T-helper 1 cell treated with Interleukin-12 subunit alpha and Interleukin-12 subunit beta and Interleukin-4 antibody, amounts not matched to agents 30 μg/mL and 1 μg/mL, for 36 hours (primary cell): Measurements from ENCODE around the gene UBR4.

Source experiments
- H3K27ac Mint-ChIP-seq: one replicate; pipeline ENCODE4 v1.8.0; 2021; ENCODE audit warnings: mild to moderate bottlenecking, mixed read lengths
- H3K27me3 Mint-ChIP-seq: one replicate; pipeline ENCODE4 v1.8.0; 2021; ENCODE audit warnings: low read depth, mixed read lengths
- H3K36me3 Mint-ChIP-seq: one replicate; pipeline ENCODE4 v1.8.0; 2021; ENCODE audit warnings: low read depth, mixed read lengths
- H3K4me1 Mint-ChIP-seq: one replicate; pipeline ENCODE4 v1.8.0; 2021; ENCODE audit warnings: low read depth, mixed read lengths
- H3K4me3 Mint-ChIP-seq: one replicate; pipeline ENCODE4 v1.8.0; 2021; ENCODE audit warnings: mild to moderate bottlenecking, moderate library complexity, mixed read lengths
- H3K9me3 Mint-ChIP-seq: one replicate; pipeline ENCODE4 v1.8.0; 2021; ENCODE audit warnings: mixed read lengths

Gene UBR4

DNA sequence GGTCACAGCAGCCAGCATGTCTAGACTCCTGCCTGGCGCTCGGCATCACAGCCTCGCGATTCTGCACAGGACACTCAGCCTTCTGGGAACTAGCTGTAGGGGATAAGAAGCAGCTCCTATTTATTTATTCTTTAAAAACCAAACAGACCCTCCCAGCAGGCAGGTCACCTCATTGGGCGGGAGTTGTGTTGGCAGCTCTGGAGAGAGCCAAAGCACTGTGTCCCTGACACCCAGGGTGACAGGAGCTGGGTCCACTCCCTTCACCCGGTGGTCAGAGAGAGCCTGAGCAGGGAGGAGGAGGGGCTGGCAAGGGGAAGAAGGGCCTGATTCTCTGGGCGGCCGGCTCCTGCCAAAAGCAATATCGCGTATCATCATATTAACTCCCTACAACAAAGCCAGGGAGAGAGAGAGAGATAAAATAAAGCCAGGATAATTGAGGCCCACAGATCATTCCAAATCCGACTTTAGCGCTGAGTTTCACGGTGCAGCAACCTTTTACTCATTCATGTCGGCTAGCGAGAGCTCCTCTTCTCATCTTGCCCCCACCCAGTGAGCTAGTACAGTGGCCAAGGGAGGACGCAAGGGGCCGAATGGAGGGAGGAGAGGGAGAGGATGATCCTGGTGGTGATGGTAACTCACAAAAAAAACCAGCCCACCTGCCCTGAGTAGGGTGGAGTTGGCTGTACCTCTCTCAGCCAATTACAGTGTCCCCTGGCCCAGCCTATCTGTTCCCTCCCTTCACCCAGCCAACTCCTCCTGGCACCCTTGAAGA, 173.8 kb downstream of the UBR4 start:
- H3K36me3 Mint-ChIP-seq: no peaks in the 10 kb centered on the region
- H3K9me3 Mint-ChIP-seq: no peaks in the 10 kb centered on the region
- no peak overlapping the region for H3K27ac Mint-ChIP-seq
- H3K4me1 Mint-ChIP-seq: no peaks in the 10 kb centered on the region
- peaks cover 39% of the 10 kb centered on the region for H3K27me3 Mint-ChIP-seq
- H3K4me3 Mint-ChIP-seq: no peak overlapping the region

- H3K27me3 Mint-ChIP-seq: peaks cover 37% of the 10 kb centered on the region
- H3K4me1 Mint-ChIP-seq: no peaks in the 10 kb centered on the region
- no peaks in the 10 kb centered on the region for H3K36me3 Mint-ChIP-seq
- H3K27ac Mint-ChIP-seq: no peak overlapping the region
- H3K9me3 Mint-ChIP-seq: no peaks in the 10 kb centered on the region
- H3K4me3 Mint-ChIP-seq: no peak overlapping the region
Observed at GRCh38 chr1:19035377-19036040, 174.6 kb downstream of the UBR4 start.

DNA sequence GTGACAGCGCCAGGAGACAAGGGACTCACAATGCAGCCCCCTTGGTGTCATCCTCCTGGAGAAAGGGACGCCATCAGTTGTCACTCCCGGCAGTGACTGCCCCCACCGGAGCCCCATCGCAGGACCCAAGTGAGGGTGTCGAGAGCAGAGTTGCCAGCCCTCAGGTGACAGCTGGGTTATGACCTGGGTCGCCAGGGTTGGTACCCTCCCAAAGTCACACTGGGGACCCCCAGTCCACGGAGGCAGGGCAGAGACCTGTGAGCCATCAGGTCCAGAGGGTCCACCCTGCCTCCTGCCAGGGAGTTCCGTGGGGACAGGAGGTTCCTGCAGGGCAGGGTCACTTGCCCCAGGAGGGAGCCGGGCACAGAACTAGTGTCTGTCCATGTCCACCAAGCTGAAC, 175.3 kb downstream of the UBR4 start:
- H3K4me3 Mint-ChIP-seq: no peak overlapping the region
- H3K27ac Mint-ChIP-seq: no peak overlapping the region
- H3K27me3 Mint-ChIP-seq: peaks cover 40% of the 10 kb centered on the region
- H3K4me1 Mint-ChIP-seq: no peaks in the 10 kb centered on the region
- no peaks in the 10 kb centered on the region for H3K36me3 Mint-ChIP-seq
- no peaks in the 10 kb centered on the region for H3K9me3 Mint-ChIP-seq

- no peak overlapping the region for H3K4me3 Mint-ChIP-seq
- no peak overlapping the region for H3K27ac Mint-ChIP-seq
- peaks cover 37% of the 10 kb centered on the region for H3K27me3 Mint-ChIP-seq
- H3K9me3 Mint-ChIP-seq: no peaks in the 10 kb centered on the region
- H3K36me3 Mint-ChIP-seq: no peaks in the 10 kb centered on the region
- no peaks in the 10 kb centered on the region for H3K4me1 Mint-ChIP-seq
Observed at GRCh38 chr1:19033926-19034680, 176.0 kb downstream of the UBR4 start.

DNA sequence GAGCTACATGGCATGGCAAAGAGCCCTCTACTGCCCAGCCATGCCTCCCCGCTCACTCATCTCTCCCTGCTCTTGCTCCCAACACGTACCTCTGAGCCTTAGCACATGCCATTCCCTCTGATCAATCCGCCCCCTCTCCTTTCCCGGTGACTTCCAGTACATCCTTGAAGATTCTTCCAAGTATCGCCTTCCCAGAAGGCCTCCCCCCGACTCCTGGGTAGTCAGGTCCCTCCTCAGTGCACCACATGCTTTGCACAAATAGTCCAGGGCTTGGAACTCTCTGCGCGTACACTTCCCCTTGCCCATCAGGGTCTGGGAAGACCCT, 176.6 kb downstream of the UBR4 start:
- Mint-ChIP-seq H3K4me3 (no peak overlapping the region), H3K9me3 (no peaks in the 10 kb centered on the region), H3K27me3 (peaks cover 31% of the 10 kb centered on the region), H3K4me1 (no peaks in the 10 kb centered on the region), H3K27ac (no peak overlapping the region), H3K36me3 (no peaks in the 10 kb centered on the region)

GRCh38 chr1:19032701-19033514, 177.2 kb downstream of the UBR4 start:
- Mint-ChIP-seq H3K4me3 (no peak overlapping the region), H3K36me3 (no peaks in the 10 kb centered on the region), H3K9me3 (no peaks in the 10 kb centered on the region), H3K4me1 (no peaks in the 10 kb centered on the region), H3K27me3 (peaks cover 31% of the 10 kb centered on the region), H3K27ac (no peak overlapping the region)

GRCh38 chr1:19032413-19032695, 177.7 kb downstream of the UBR4 start:
- H3K4me1 Mint-ChIP-seq: no peaks in the 10 kb centered on the region
- no peak overlapping the region for H3K4me3 Mint-ChIP-seq
- no peaks in the 10 kb centered on the region for H3K9me3 Mint-ChIP-seq
- H3K27ac Mint-ChIP-seq: no peak overlapping the region
- H3K27me3 Mint-ChIP-seq: peaks cover 30% of the 10 kb centered on the region
- no peaks in the 10 kb centered on the region for H3K36me3 Mint-ChIP-seq

- Mint-ChIP-seq H3K4me1 (no peaks in the 10 kb centered on the region), H3K36me3 (no peaks in the 10 kb centered on the region), H3K27ac (no peak overlapping the region), H3K27me3 (peaks cover 36% of the 10 kb centered on the region), H3K4me3 (no peak overlapping the region), H3K9me3 (peaks cover under 1% of the 10 kb centered on the region)
Observed at GRCh38 chr1:19029191-19030085, 180.6 kb downstream of the UBR4 start.

- no peaks in the 10 kb centered on the region for H3K4me1 Mint-ChIP-seq
- H3K4me3 Mint-ChIP-seq: no peak overlapping the region
- H3K27me3 Mint-ChIP-seq: peaks cover 37% of the 10 kb centered on the region
- no peaks in the 10 kb centered on the region for H3K36me3 Mint-ChIP-seq
- H3K27ac Mint-ChIP-seq: no peak overlapping the region
- peaks cover 4% of the 10 kb centered on the region for H3K9me3 Mint-ChIP-seq
Observed at GRCh38 chr1:19028546-19029129, 181.4 kb downstream of the UBR4 start.

DNA sequence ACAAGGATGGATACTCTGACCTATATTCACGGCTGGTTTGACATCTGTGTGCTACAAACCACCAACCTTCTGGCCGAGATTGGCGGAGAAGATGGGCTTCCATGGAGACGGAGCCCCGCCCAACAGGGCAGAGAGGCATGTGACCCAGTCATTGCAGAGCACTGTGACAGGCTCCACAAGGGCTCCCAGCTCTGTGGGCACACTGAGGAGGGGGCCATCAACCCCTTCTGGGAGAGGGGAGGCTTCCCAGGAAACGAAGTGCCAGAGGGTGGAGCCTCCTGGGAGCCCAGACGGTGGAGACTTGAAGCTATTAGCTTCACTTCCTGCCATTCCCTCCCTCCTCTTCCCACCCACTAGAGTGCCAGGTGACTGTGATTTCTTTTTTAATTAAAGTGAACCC, 182.0 kb downstream of the UBR4 start:
- Mint-ChIP-seq H3K4me1 (no peaks in the 10 kb centered on the region), H3K27ac (no peak overlapping the region), H3K4me3 (no peak overlapping the region), H3K36me3 (no peaks in the 10 kb centered on the region), H3K27me3 (peaks cover 37% of the 10 kb centered on the region), H3K9me3 (peaks cover 4% of the 10 kb centered on the region)
